DMS 273 (cell line): ENCODE data around the gene SERPINA3.
"Not testable (repeated sequence)": the region's sequence is repeated elsewhere in the genome, so short reads cannot be mapped to it uniquely, and the experiment has no call there.

Experiments used
- DNase-seq: peaks from one replicate; lab custom pipeline; 2025; ENCODE audit not compliant: unreplicated experiment; lab: John Stamatoyannopoulos, UW

The SERPINA3 gene

DNA sequence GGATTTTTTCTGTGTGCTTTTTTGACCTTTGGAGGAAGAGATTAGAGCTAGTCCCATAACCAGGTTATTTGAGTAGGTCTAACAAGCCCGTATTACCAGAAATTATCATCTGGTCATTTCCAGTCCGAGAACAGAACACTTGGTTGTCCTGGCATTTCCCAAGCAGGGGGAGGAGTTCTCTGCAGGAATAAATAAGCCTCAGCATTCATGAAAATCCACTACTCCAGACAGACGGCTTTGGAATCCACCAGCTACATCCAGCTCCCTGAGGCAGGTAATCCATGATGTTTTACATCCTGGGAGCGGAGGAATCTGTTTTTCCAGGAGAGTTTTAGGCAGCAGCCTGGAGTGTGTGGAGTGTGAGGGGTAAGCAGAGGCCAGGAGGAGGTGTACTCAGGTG lies at the start of gene SERPINA3:
TSS of gene SERPINA3 (plus strand) at position 218 of the 400 bp plus-strand sequence. CDS start 2,051 bp downstream, outside the sequence.
- no peak for DNase-seq

DNA sequence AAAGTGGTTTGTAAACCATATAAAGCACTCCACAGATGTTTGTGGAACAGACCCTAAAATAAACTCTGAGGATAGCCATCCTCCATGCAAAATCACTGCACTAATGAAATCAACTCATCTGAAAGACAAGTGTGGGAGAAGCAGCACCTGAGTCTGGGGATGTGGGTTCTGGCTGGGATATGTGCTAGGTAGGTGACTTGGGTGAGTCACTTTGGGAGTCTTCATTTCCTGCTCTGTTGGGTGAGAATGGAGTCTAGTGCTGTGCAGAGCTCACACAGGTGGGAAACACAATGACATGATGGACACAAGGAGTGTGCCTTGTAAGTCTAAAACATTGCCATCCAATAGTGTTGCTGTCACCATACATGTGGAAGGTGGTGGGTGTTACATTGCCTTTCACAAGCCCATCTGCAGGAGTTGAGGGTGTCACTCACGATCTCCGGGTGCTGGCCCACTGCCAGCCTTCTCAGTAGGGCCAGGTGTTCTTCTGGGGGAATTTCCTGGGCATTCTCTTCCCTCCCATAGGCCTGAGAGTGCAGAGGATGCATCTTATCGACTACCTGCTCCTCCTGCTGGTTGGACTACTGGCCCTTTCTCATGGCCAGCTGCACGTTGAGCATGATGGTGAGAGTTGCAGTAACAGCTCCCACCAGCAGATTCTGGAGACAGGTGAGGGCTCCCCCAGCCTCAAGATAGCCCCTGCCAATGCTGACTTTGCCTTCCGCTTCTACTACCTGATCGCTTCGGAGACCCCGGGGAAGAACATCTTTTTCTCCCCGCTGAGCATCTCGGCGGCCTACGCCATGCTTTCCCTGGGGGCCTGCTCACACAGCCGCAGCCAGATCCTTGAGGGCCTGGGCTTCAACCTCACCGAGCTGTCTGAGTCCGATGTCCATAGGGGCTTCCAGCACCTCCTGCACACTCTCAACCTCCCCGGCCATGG lies 49.0 kb upstream of the SERPINA3 start:
- DNase-seq, result no peak

DNA sequence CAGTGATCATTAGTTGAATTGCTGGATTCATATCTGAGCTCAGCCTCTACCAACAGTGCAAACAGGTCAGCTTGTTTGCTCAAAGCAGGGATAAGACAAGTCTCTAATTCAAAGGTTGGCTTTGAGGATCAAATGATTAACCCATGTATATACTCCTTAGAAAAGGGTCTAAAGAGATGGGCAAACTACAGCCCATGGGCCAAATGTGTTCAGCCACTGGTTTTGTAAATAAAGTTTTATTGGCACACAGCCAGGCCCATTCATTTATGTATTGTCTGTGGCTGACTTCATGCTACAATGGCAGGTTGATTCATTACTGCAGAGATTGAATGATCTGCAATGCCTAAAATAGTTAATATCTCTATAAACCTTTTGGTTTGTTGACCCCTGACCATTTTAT lies 47.8 kb upstream of the SERPINA3 start:
- no peak for DNase-seq

DNA sequence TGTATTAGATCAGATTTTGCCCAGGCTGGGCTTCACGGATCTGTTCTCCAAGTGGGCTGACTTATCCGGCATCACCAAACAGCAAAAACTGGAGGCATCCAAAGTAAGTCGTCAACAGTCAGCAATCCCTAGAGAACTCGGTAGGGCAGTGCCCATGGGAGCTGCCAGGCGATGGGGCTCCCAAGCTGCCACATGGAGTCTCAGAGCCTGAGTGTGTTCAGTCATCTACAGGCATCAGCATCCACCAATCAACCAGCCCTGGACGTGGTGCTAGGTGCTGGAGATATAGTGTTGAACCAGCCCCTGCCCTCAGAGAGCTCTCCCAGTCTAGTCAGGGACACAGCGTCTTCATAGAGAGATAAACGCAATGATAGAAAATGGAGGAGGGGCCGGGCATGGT lies 44.0 kb upstream of the SERPINA3 start:
- no peak for DNase-seq

DNA sequence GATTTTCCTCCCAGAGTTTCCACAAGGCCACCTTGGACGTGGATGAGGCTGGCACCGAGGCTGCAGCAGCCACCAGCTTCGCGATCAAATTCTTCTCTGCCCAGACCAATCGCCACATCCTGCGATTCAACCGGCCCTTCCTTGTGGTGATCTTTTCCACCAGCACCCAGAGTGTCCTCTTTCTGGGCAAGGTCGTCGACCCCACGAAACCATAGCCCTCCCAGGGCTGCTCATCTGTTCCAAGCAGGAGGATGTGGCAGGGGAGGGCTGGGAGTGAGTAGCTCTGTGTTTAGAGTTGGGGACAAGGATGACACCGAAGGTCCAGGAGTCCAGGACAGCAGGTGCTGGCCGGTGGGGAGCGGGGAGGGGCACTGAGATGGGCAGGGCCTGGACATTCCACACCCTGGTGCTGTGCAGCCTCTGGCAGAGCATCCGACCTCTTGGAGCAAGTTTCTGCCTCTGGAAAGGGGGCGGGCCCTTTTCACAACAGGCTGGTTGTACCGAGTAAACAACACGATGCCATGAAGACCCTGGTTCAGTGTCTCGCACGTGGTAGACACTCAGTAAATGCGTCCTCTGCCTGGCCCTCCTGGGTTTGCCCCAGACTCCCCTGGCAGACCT lies 42.7 kb upstream of the SERPINA3 start:
- no peak for DNase-seq

DNA sequence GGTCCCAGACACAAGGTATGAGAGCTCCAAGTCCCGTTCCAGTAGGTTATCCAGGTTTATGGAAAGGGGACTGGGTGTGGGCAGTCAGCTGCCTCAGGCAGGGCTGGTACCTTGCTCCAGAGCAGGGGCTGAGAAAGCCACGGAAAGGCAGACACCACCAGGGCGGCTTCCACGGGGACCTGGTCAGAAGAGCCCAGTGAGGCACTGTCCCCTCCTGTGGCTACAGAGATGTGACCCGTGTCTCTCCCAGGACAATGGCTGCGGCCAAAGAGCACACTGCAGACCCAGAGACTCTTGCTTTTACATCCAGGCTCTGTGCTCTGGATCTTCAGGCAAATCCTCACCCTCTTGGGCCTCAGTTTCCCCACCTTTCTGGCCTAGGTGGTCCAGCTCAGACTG lies 42.2 kb upstream of the SERPINA3 start:
- no peak for DNase-seq

DNA sequence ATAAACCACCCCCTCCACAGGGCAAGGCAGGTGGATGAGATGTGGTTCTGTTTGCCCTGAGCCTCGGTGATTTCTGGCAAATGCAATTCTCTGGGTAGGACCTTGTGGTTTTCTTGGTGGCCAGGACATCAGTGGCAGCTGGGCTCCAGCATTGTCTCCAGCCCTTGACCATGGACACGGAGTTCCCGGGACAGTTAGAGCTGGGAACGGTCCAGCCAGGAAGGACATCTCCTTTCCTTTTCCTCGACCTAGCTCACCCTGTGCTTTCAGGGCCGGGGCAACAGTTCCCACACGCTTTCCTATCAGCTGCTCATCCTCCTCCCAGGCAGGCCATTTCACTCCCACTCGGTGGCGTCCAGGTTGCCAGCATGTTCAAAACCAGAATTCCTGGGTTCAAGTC lies 41.8 kb upstream of the SERPINA3 start:
- no peak for DNase-seq

DNA sequence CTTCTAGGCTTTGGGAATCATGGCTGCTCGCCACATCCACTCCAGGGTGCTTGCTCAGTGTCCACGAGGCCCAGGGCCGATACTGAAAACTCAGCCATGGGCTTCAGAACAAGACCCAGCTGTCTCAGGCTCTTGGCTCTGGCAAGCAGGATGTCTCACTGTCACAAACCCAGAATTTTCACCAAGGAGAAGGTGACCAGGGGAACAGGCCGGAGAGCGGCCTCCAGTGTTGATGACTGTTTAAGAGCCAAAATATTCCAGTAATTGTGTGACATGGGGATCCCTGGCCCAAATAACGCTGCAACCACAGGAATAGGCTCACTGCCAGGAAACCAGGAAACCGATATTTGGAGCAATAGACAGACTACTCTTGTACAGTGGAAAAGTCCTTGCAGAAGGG lies 40.8 kb upstream of the SERPINA3 start:
- no peak for DNase-seq

DNA sequence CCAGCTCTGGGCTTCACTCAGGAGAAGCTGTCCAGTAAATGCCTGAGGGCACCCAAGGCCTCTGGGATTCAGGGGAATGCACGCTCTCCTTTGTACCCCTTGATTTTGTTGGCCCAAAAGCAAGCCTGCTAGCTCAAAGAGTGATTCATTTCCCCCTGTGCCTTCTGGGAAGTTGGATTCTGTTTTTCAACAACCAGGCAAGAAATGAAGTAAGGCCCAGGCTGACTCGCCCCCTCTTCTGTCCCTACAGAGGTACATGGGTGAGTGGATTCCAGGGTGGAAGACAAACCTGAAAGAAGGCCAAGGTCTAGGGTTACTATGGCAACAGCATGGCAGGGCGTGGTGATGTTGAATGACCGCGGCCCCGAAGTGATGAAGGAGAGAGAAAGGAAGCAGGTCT lies 40.2 kb upstream of the SERPINA3 start:
- DNase-seq, result no peak

DNA sequence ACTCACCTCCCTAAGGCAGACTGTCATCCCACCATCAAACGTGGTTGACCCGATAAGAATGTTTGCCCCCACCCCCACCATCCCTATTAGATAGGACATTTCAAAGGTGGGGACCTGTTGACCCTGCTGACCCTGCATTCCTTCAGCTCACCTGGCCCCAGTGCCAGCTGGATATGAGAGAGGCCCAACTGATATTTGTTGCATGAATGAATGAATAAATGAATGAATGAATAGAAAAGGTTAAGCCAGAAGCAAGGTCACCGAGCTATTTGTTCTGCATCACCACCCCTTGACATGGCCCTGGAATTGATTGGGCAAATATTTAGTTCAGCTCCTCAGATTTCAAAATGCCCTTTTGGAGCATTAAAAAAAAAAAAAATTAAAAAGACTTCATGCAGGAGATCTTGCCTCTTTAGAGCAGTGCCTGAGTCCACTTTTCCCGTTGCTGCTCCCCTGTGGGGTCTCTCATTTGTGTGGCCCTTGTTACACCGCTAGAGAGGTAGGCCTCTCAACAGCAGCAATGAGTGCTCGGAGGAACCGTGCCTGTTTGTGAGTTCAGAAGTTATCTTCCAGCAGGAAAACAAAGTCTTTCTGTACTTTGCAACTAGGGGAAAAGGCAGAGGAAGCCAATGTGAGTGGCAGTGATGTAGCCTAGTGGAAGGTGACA lies 39.4 kb upstream of the SERPINA3 start:
- no peak for DNase-seq

DNA sequence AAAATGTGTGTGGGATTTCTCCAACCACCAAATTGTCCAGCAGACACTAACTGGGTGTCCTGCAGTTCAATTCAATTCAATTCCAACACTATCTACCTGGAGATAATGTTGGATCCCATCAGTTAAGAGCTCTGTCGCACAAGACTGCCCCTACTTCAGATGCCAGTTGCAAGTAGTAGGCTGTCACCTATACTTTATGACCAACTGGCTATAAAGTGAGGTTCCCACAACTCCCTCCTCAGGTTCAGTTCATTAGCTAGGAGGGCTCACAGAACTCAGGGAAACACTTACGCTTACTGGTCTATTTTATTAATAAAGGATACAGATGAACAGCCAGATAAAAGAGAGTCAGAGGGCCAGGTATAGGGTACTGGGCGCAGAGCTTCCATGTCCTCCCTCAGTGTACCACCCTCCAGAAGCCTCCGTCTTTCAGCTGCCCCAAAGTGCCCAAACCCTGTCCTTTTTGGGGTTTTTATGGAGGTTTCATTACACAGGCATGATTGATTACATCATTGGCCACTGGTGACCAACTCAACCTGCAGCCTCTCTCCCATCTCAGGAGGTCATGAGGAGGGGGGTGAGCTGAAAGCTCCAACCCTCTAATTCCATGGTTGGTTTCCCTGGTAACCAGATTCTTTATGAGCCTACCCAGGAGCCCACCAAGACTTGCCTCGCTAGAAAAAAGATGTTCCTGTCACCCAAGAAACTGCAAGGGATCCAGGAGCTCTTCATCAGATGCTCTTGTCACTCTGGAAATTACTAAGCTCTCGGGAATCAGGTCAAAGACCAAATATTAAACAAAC lies 38.5 kb upstream of the SERPINA3 start:
- DNase-seq, result no peak

DNA sequence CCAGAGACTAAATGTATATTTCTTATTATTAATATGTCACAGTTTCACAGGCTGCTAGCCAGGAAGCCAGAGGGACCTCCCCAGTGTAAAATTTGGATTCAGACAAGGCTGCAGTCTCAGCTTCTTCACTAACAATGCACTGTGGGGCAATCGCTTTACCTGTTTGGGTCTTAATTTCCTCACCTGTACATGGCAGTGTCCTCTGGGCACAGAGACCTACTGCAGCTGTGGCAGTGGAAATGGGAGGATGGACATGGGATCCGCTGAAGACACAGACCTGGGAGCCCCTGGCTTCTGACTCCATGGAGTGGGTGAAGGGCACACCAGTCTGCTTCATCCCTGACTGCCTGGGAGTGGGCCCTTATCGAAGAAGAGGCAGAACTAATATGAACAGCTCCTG lies 37.9 kb upstream of the SERPINA3 start:
- no peak for DNase-seq

DNA sequence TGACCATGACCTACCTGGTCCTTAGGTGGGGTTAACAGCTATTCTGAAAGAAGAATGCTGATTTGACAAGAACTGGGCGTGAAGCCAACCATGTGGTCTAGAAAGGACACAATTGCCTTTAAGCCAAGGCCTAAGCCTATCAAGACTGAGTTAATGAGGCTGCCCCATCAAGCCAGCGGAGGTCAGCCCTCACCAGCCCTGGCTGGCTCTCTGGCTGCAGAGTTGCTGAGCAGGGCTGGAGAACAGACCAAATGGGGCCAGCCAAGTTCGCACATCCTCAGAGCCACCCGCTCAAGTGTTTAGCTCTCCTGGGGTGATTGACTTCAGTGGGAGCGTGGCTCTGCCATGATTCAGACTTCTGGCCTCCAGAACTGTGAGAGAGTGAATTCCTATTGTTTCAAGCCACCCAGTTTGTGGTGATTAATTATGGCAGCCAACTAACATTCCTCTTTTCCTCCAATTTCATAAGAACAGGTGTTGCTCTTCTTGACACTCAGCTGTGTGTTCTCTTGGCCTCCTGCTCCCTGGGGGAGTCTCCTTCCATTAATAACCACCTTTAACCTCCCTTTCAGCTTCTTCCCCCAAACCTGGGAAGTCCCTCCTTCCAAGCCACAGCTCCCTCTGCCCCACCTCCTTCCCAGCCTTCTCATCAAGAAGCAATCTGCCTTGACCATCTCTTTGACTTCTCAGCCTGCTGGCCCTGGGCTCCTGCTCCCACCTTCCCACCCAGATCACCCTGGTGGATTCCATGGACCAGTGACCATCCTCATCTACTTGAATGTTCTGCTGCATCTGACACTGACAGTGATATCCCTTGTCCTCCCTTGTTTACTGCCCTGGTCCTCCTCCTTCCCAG lies 36.2 kb upstream of the SERPINA3 start:
- DNase-seq, result peak; percentile 3

DNA sequence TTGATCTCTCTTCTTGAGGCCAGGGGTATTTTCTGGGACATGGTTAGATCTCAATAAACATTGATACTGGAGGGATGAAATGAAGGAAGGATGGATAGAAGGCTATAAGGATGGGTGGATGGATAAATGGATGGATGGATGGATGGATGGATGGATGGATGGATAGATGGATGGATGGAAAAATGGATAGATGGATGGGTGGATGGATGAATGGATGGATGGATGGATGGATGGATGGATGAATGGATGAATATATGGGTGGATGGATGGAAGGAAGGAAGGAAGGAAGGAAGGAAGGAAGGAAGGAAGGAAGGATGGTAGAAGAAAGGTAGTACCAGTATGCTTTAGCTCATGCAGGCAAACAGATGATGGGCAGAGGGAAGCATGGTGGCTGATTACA lies 34.7 kb upstream of the SERPINA3 start:
- DNase-seq, result not testable (repeated sequence)

DNA sequence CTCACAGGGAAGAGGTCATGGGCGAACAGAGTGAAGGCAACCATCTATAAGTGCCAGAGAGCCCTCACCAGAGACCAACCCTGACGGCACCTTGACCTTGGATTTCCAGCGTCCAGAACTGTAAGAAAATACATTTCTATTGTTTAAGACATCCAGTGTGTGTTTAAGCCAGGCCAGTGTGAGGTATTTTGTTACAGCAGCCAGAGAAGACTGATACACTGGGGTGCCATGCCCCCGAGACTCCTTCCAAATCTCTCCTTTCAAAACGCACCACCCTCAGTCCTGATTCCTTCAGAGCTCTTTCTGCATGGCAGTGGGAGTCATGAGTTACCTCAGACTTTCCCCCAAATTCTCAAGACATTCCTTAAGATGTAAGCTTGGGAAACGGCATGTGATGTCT lies 33.5 kb upstream of the SERPINA3 start:
- DNase-seq, result no peak

DNA sequence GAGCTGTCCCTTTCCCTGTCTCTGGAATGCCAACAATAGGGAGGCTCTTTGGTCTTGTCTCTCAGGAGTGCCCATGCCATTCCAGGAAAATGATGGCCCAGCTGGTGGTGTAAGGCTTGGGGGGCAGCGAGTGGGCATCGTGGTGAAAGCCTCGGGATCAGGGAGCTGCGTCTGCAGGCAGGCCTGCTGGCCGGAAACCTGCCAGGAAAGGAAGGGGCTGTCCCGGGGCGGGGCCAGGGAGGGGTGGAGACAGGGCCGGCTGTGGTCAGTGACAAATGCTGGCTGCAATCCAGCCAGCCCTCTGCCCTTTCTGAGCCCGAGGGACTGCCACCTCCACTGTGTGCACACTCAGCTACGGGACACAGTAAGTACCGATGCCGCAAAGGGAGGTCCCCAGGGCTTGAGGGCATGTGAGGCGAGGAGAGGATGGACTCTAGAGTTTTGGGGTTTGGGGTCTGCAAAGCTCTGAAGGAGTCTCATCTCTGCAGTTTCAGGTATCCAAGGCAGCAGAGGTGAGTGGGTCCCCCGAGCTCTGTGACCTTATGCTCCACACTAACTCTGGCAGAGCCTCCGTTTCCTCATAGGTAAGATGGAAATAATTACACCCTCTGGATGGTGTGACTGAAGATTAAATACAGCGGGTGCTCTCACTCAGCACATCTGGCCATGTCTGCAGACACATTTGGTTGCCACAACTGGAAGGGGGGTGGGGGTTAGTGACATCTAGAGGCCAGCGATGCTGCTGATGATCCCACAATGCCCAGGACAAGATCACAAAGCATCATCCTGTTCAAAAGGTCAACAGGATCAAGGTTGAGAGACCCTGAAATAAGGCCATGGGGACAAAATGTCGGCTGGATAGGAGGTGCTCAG lies 30.8 kb upstream of the SERPINA3 start, which contains the start of gene SERPINA5:
TSS of gene SERPINA5 (plus strand) at position 300 of the 873 bp plus-strand sequence. CDS start 5,937 bp downstream, outside the sequence.
- no peak for DNase-seq

DNA sequence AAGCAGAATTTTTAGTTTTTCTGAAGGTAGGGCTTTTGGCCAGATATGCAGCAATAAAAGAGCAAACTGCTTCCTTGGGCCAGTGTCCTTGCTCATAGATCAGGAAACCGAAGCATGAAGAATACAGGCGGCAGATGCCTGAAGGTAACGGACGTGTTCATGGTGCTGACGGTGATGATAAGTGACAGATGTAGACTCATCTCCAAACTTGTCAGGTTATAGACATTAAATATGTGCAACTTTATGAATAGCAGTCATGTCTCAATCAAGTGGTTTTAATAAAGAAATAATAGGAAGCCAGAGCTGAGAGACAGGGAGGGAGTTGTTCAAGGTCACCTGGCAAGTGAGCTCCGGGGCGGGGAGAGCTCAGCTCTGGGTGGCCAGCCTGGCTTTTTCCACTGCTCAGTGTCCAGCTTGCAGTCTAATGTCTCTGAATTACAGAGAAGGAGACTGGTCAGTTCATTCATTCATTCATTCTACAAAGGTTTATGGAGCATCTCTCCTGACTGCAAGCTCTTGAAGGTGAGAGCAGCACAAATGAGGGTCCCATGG lies 29.9 kb upstream of the SERPINA3 start:
- no peak for DNase-seq

DNA sequence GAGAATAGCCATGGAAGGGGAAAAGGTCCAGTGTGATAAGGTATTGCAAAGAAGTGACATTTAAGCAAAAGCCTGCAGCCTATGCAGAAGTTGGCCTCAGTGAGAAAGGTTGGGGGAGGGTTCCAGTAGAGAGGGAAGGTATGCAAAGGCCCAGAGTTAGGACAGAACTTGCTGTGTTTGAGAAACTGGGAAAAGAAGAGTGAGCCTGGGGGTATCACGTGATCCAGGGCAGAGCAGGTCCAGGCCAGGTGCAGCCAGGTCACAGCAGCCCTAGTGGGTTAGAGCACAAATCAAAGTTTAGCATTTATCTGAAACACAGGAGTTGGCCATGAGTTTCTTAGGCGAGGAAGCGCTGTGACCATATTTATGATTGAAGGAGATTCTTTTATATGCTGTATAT lies 29.3 kb upstream of the SERPINA3 start:
- no peak for DNase-seq

DNA sequence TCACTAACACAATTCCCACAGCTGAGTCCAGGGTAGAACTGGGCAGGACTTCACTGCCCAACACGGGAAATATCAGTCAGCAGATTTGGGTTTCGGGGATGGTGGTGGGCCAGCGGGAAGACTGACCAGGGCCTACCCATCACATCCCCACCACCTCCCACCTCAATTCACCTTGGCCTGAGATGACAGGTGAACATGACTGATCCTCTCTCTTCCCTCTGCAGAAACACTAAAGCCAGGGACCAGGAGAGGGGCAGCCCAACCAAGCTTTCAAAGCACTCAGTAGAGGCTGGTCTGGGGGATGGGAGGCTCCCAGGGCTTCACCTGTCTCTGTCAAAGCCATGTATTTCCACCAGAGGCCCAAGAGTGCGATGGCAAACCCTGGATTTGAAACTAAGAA lies 28.6 kb upstream of the SERPINA3 start:
- DNase-seq, result no peak
